Tibial nerve (tissue), 4 donors: Measurements from ENCODE around the gene RHBDL1.

Experiments
- EP300 ChIP-seq, 2 donors: sonication (generic); formaldehyde crosslinking; IDR thresholded peaks; one replicate each; pipeline ENCODE4 v1.6.1; 2017; ENCODE audit warnings: antibody characterized with exemption in 2 of 2, mild to moderate bottlenecking in 1 of 2
- POLR2A ChIP-seq, 2 donors: fragments of 450-650 bp; IDR thresholded peaks; one replicate each; pipeline ENCODE4 v1.6.1; 2017; ENCODE audit warnings: antibody characterized with exemption in 2 of 2, mild to moderate bottlenecking in 2 of 2, moderate library complexity in 2 of 2
- TF ChIP-seq, protein P1 (sequence below), 5 experiments: fragments of 200-600 bp in 3 of 5; fragments of 450-650 bp in 2 of 5; sonication (generic) in 3 of 5; IDR thresholded peaks; one replicate each; pipeline ENCODE4 v1.5.1; 2016 to 2019; ENCODE audit warnings: antibody characterized with exemption in 5 of 5, mild to moderate bottlenecking in 3 of 5, moderate library complexity in 2 of 5

DNA sequence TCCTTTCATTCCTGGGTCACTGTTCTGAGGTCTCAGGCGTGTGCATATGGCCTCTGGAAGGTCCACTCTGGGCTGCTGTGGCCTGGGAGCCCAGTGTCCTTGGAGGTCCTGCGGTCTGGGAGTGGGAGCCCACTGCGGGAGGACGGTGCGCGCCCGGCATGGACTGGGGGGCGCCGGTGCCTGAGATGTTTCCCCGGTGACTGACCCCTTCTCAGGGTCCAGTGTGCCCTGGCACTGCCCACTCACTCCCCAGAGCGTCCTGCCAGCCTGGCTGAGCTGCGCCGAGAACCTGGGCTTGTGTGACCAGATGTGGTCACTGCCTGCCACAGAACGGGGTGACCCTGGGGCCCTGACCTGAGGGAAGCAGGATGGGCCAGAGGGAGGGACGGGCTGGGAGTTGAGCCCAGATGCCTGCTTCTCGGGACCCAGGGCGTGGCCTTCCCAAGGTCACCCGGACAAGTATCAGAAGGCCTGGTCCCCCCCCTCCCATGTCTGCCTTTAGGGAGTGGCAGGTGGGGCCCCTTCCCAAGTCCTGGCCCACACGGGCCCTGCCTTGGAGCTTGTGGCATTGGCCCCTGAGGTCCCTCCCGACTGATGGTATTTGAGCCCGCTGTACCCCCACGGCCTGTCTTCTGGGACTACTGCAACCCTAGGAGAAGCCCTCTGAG is 1.1 kb upstream of the RHBDL1 start:
- TF ChIP-seq, protein P1, sequence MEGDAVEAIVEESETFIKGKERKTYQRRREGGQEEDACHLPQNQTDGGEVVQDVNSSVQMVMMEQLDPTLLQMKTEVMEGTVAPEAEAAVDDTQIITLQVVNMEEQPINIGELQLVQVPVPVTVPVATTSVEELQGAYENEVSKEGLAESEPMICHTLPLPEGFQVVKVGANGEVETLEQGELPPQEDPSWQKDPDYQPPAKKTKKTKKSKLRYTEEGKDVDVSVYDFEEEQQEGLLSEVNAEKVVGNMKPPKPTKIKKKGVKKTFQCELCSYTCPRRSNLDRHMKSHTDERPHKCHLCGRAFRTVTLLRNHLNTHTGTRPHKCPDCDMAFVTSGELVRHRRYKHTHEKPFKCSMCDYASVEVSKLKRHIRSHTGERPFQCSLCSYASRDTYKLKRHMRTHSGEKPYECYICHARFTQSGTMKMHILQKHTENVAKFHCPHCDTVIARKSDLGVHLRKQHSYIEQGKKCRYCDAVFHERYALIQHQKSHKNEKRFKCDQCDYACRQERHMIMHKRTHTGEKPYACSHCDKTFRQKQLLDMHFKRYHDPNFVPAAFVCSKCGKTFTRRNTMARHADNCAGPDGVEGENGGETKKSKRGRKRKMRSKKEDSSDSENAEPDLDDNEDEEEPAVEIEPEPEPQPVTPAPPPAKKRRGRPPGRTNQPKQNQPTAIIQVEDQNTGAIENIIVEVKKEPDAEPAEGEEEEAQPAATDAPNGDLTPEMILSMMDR (IDR thresholded peaks at IDR 0.05) = no peak
- TF ChIP-seq EP300 (IDR thresholded peaks at IDR 0.05) (no peak), POLR2A (IDR thresholded peaks at IDR 0.05) (no peak)
